Memory B cell (primary cell): ENCODE data around the gene DPEP1.
A peak's percentile ranks its signal among the peaks of the same experiment; 100 is the strongest.

Experiments
- ATAC-seq: fragments of 150-1000 bp; cut with Tn5 transposase; 2 replicates; pipeline ENCODE4 v1.10.0; 2021; ENCODE audit warnings: low read depth, mild to moderate bottlenecking, moderate library complexity
- DNase-seq, 2 donors: peaks; one replicate each; pipeline ENCODE4 v3.0.0; 2022; ENCODE audit warnings: low spot score in 2 of 2
- H3K27ac Mint-ChIP-seq: one replicate; pipeline ENCODE4 v1.8.0; 2022; ENCODE audit warnings: mild to moderate bottlenecking, moderate library complexity, mixed read lengths
- H3K27me3 Mint-ChIP-seq: one replicate; pipeline ENCODE4 v1.8.0; 2022; ENCODE audit warnings: mixed read lengths
- H3K36me3 Mint-ChIP-seq: one replicate; pipeline ENCODE4 v1.8.0; 2022; ENCODE audit warnings: mild to moderate bottlenecking, mixed read lengths
- H3K4me1 Mint-ChIP-seq: one replicate; pipeline ENCODE4 v1.8.0; 2022; ENCODE audit warnings: mixed read lengths
- H3K4me3 Mint-ChIP-seq: one replicate; pipeline ENCODE4 v1.8.0; 2022; ENCODE audit warnings: mild to moderate bottlenecking, moderate library complexity, mixed read lengths
- H3K9me3 Mint-ChIP-seq: one replicate; pipeline ENCODE4 v1.8.0; 2022; ENCODE audit warnings: mixed read lengths

The DPEP1 gene

DNA sequence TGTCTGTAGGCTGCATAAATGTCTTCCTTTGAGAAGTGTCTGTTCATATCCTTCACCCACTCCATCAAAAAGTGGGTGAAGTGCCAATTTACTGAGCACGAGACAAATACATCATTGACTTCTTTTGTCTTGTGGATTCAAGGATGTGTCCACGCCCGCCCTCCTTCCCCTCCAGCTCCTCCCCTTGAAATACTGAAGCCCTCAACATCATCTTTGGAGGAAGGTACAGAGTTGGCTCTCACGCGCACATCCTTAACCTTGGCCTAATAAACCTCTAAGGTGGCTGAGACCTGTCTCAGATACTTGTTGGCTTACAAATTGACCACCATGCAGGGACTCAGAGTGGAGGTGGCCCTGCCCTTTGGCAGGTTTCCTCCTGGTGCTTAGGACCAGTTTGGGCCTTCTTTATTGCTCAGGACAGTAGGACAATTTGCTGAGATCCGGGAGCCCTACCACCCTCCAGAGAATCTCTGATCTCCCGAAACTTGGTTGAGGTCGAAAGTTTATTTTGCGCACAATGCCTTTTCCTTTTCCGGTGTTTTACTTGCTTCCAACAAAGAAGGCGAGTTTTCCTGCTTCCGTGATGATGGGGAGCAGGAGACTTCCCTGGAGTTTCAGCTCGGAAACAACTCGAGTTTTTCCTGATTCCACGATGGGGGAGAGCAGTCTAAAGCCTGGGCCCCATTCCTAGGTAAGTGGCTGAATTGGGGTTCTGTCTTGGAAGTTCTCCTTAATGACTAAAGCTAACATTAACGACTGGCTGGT lies 58.9 kb downstream of the DPEP1 start:
- Mint-ChIP-seq H3K36me3 (no peaks in the 10 kb centered on the region), H3K27me3 (no peaks in the 10 kb centered on the region), H3K4me3 (no peak overlapping the region), H3K4me1 (no peaks in the 10 kb centered on the region), H3K27ac (no peak overlapping the region), H3K9me3 (no peaks in the 10 kb centered on the region)
- ATAC-seq (no peak), DNase-seq (no peak)

DNA sequence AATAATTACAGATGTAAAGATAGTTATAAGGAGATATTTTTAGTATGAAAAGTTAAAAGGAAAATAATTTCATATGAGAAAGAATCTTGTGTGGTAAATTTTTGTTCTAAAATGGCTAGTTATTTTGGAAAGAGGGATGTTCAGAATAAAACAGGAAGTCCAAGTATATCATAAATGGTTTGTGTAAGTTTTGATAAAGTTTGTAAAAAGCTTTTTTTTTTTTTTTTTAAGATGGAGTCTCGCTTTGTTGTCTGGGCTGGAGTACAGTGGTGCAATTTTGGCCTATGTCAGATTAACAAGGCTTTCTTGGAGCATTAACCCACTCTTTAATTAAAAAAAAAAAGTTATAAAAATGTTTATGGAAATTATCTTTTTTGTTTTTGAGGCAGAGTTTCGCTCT lies 64.8 kb downstream of the DPEP1 start:
- Mint-ChIP-seq H3K4me3 (no peak overlapping the region), H3K4me1 (no peaks in the 10 kb centered on the region), H3K36me3 (no peaks in the 10 kb centered on the region), H3K9me3 (no peaks in the 10 kb centered on the region), H3K27ac (no peak overlapping the region), H3K27me3 (no peaks in the 10 kb centered on the region)
- DNase-seq, result no peak
- ATAC-seq, result no peak

- peaks cover 8% of the 10 kb centered on the region for H3K4me1 Mint-ChIP-seq
- H3K4me3 Mint-ChIP-seq, result peak overlapping the region; percentile 96
Observed at GRCh38 chr16:89685916-89686315, 72.5 kb downstream of the DPEP1 start.

GRCh38 chr16:89686520-89687091 lies 73.2 kb downstream of the DPEP1 start, which contains the start of gene CDK10:
TSS of gene CDK10 (plus strand) at chr16:89686689. CDS start at chr16:89686711, 22 bp downstream.
- no peaks in the 10 kb centered on the region for H3K9me3 Mint-ChIP-seq
- DNase-seq, result peak; percentile 91 to 96

More at GRCh38 chr16:89685916-89686315, 72.5 kb downstream of the DPEP1 start:
- H3K27ac Mint-ChIP-seq, result peak overlapping the region; percentile 89
- no peaks in the 10 kb centered on the region for H3K27me3 Mint-ChIP-seq
- DNase-seq, result no peak
- no peaks in the 10 kb centered on the region for H3K9me3 Mint-ChIP-seq
- ATAC-seq, result no peak
- H3K36me3 Mint-ChIP-seq, result peaks cover 4% of the 10 kb centered on the region

DNA sequence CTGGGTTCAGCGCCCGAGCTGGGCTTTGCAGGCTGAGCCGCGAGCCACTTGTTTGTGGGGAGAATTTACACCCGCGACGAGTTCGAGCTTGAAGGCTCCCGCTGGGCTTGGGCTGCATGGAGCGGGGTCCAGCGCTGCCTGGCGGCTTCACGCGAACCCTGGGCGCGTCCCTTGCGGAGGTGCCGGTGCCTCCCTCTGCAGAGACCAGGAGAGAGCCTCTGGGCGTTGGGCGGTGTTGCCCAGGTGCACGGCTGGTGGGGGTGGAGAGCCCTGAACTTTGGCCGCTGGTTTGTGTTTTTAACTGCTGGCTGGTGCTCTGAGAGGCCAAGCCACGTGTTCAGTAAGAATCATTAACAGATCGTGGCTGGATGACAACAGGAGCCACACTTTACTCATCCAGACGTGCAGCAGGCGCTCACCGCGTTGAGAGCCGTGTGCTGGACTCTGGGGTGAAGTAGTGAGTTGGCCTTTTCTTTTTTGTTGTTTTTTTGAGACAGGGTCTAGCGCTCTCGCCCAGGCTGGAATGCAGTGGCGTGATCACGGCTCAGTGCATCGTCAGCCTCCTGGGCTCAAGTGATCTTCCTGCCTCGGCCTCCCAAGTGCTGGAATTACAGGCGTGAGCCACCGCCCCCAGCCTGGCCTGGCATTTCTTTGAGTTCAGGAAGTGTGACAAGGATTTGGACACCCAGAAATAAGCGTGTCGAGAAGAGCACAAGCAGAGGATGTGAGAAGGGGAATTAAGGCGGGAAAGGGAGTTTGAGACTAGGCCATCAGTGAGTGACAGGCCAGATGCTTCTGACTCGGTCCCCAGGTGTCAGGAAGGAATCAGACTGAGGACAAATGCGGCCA lies 73.9 kb downstream of the DPEP1 start:
- DNase-seq, result no peak
- Mint-ChIP-seq H3K36me3 (peaks cover 4% of the 10 kb centered on the region), H3K4me3 (peak overlapping the region; percentile 96), H3K9me3 (no peaks in the 10 kb centered on the region), H3K27ac (peak overlapping the region; percentile 16), H3K4me1 (peaks cover 8% of the 10 kb centered on the region), H3K27me3 (no peaks in the 10 kb centered on the region)
- peak; percentile 30 for ATAC-seq

More at GRCh38 chr16:89686520-89687091, 73.2 kb downstream of the DPEP1 start, which contains the start of gene CDK10:
- Mint-ChIP-seq H3K36me3 (peaks cover 4% of the 10 kb centered on the region), H3K4me1 (peaks cover 8% of the 10 kb centered on the region), H3K4me3 (peak within 1 kb of the TSS; percentile 96), H3K27me3 (no peaks in the 10 kb centered on the region), H3K27ac (peak within 1 kb of the TSS; percentile 89)
- ATAC-seq, result peak; percentile 89
